ENCODE measurements around the gene ABLIM1.
A peak's percentile ranks its signal among the peaks of the same experiment; 100 is the strongest.

ABLIM1 gene

GRCh38 chr10:114647545-114648138 lies 10.4 kb downstream of the ABLIM1 start:
- no peak overlapping the region for H3K27ac ChIP-seq (ENCODE audit: low read depth, low read length)
- 0 out of 2 replicates have a peak, but pooled peaks cover 3% of the 10 kb centered on the region for H3K4me1 ChIP-seq (ENCODE audit: control insufficient read depth, insufficient read depth, low read length)
- H3K4me3 ChIP-seq (ENCODE audit: low read depth, low read length) = no peak overlapping the region
- no peaks in the 10 kb centered on the region for H3K27me3 ChIP-seq (ENCODE audit: control insufficient read depth, insufficient read depth, low read length)
- no peaks in the 10 kb centered on the region for H3K9me3 ChIP-seq (ENCODE audit: control insufficient read depth, insufficient read depth, low read depth, low read length)
- H3K36me3 ChIP-seq (ENCODE audit: control insufficient read depth, insufficient read depth, low read length) = no peaks in the 10 kb centered on the region
- no peak overlapping the region for H3K9ac ChIP-seq (ENCODE audit: low read length)

GRCh38 chr10:114646426-114646825 lies 11.6 kb downstream of the ABLIM1 start:
- Histone ChIP-seq H3K9me3 (ENCODE audit: control insufficient read depth, insufficient read depth, low read depth, low read length) (no peaks in the 10 kb centered on the region), H3K27me3 (ENCODE audit: control insufficient read depth, insufficient read depth, low read length) (no peaks in the 10 kb centered on the region), H3K27ac (ENCODE audit: low read depth, low read length) (no peak overlapping the region), H3K36me3 (ENCODE audit: control insufficient read depth, insufficient read depth, low read length) (no peaks in the 10 kb centered on the region), H3K4me1 (ENCODE audit: control insufficient read depth, insufficient read depth, low read length) (0 out of 2 replicates have a peak, but pooled peaks cover 3% of the 10 kb centered on the region), H3K9ac (ENCODE audit: low read length) (no peak overlapping the region), H3K4me3 (ENCODE audit: low read depth, low read length) (no peak overlapping the region)

- no peaks in the 10 kb centered on the region for H3K36me3 ChIP-seq (ENCODE audit: control insufficient read depth, insufficient read depth, low read length)
- H3K9me3 ChIP-seq (ENCODE audit: control insufficient read depth, insufficient read depth, low read depth, low read length) = no peaks in the 10 kb centered on the region
- 0 out of 2 replicates have a peak, but pooled peaks cover 3% of the 10 kb centered on the region for H3K4me1 ChIP-seq (ENCODE audit: control insufficient read depth, insufficient read depth, low read length)
- H3K27me3 ChIP-seq (ENCODE audit: control insufficient read depth, insufficient read depth, low read length) = no peaks in the 10 kb centered on the region
- H3K27ac ChIP-seq (ENCODE audit: low read depth, low read length) = no peak overlapping the region
- no peak overlapping the region for H3K9ac ChIP-seq (ENCODE audit: low read length)
- H3K4me3 ChIP-seq (ENCODE audit: low read depth, low read length) = no peak overlapping the region
These were observed 12.4 kb downstream of the ABLIM1 start for GRCh38 chr10:114645706-114646105.

GRCh38 chr10:114643158-114643557 lies 14.9 kb downstream of the ABLIM1 start:
- no peak overlapping the region for H3K9ac ChIP-seq (ENCODE audit: low read length)
- 0 out of 2 replicates have a peak, but pooled peaks cover under 1% of the 10 kb centered on the region for H3K4me1 ChIP-seq (ENCODE audit: control insufficient read depth, insufficient read depth, low read length)
- no peak overlapping the region for H3K4me3 ChIP-seq (ENCODE audit: low read depth, low read length)
- H3K36me3 ChIP-seq (ENCODE audit: control insufficient read depth, insufficient read depth, low read length) = no peaks in the 10 kb centered on the region
- H3K9me3 ChIP-seq (ENCODE audit: control insufficient read depth, insufficient read depth, low read depth, low read length) = no peaks in the 10 kb centered on the region
- no peak overlapping the region for H3K27ac ChIP-seq (ENCODE audit: low read depth, low read length)
- H3K27me3 ChIP-seq (ENCODE audit: control insufficient read depth, insufficient read depth, low read length) = no peaks in the 10 kb centered on the region

DNA sequence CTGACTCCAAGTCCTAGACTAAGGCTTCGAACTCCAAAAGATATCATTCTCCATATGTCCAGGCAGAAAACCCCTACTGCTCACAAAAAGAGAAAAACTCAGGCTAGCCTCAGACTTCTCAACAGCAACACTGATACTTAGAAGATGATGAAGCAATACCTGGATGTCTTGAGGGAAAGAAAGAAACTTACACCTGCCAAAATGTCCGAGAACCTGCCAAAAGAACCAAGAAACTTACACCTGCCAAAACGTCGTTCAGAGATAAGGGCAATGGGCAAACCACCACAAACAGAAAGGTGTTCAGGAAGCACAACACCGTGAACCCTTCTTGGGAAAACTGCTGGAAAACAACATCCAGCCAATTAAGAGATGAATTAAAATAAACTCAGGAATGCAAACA lies 15.3 kb downstream of the ABLIM1 start:
- Histone ChIP-seq H3K4me1 (ENCODE audit: control insufficient read depth, insufficient read depth, low read length) (no peaks in the 10 kb centered on the region), H3K4me3 (ENCODE audit: low read depth, low read length) (no peak overlapping the region), H3K27me3 (ENCODE audit: control insufficient read depth, insufficient read depth, low read length) (no peaks in the 10 kb centered on the region), H3K9ac (ENCODE audit: low read length) (no peak overlapping the region), H3K36me3 (ENCODE audit: control insufficient read depth, insufficient read depth, low read length) (no peaks in the 10 kb centered on the region), H3K27ac (ENCODE audit: low read depth, low read length) (no peak overlapping the region), H3K9me3 (ENCODE audit: control insufficient read depth, insufficient read depth, low read depth, low read length) (no peaks in the 10 kb centered on the region)

GRCh38 chr10:114638821-114639625 lies 19.1 kb downstream of the ABLIM1 start:
- no peak overlapping the region for H3K9ac ChIP-seq (ENCODE audit: low read length)
- no peaks in the 10 kb centered on the region for H3K27me3 ChIP-seq (ENCODE audit: control insufficient read depth, insufficient read depth, low read length)
- H3K9me3 ChIP-seq (ENCODE audit: control insufficient read depth, insufficient read depth, low read depth, low read length) = no peaks in the 10 kb centered on the region
- no peak overlapping the region for H3K27ac ChIP-seq (ENCODE audit: low read depth, low read length)
- H3K36me3 ChIP-seq (ENCODE audit: control insufficient read depth, insufficient read depth, low read length) = no peaks in the 10 kb centered on the region
- no peak overlapping the region for H3K4me3 ChIP-seq (ENCODE audit: low read depth, low read length)
- peaks cover 9% of the 10 kb centered on the region; the same call in 1 of the 2 replicates for H3K4me1 ChIP-seq (ENCODE audit: control insufficient read depth, insufficient read depth, low read length)

GRCh38 chr10:114635797-114636550 lies 22.1 kb downstream of the ABLIM1 start:
- no peaks in the 10 kb centered on the region for H3K36me3 ChIP-seq (ENCODE audit: control insufficient read depth, insufficient read depth, low read length)
- H3K4me1 ChIP-seq (ENCODE audit: control insufficient read depth, insufficient read depth, low read length) = peaks cover 29% of the 10 kb centered on the region
- no peak overlapping the region for H3K27ac ChIP-seq (ENCODE audit: low read depth, low read length)

GRCh38 chr10:114635101-114635500 lies 23.0 kb downstream of the ABLIM1 start:
- Histone ChIP-seq H3K4me3 (ENCODE audit: low read depth, low read length) (no peak overlapping the region), H3K36me3 (ENCODE audit: control insufficient read depth, insufficient read depth, low read length) (no peaks in the 10 kb centered on the region), H3K9me3 (ENCODE audit: control insufficient read depth, insufficient read depth, low read depth, low read length) (no peaks in the 10 kb centered on the region), H3K27ac (ENCODE audit: low read depth, low read length) (no peak overlapping the region), H3K27me3 (ENCODE audit: control insufficient read depth, insufficient read depth, low read length) (peaks cover 31% of the 10 kb centered on the region), H3K4me1 (ENCODE audit: control insufficient read depth, insufficient read depth, low read length) (peaks cover 29% of the 10 kb centered on the region), H3K9ac (ENCODE audit: low read length) (no peak overlapping the region)

More at GRCh38 chr10:114635797-114636550, 22.1 kb downstream of the ABLIM1 start:
- no peaks in the 10 kb centered on the region for H3K9me3 ChIP-seq (ENCODE audit: control insufficient read depth, insufficient read depth, low read depth, low read length)
- no peak overlapping the region for H3K4me3 ChIP-seq (ENCODE audit: low read depth, low read length)
- peaks cover 22% of the 10 kb centered on the region for H3K27me3 ChIP-seq (ENCODE audit: control insufficient read depth, insufficient read depth, low read length)
- H3K9ac ChIP-seq (ENCODE audit: low read length) = no peak overlapping the region

- H3K27ac ChIP-seq (ENCODE audit: low read depth, low read length) = no peak overlapping the region
- peaks cover 29% of the 10 kb centered on the region for H3K4me1 ChIP-seq (ENCODE audit: control insufficient read depth, insufficient read depth, low read length)
- no peaks in the 10 kb centered on the region for H3K36me3 ChIP-seq (ENCODE audit: control insufficient read depth, insufficient read depth, low read length)
- peaks cover 36% of the 10 kb centered on the region for H3K27me3 ChIP-seq (ENCODE audit: control insufficient read depth, insufficient read depth, low read length)
- no peak overlapping the region for H3K9ac ChIP-seq (ENCODE audit: low read length)
- H3K9me3 ChIP-seq (ENCODE audit: control insufficient read depth, insufficient read depth, low read depth, low read length) = no peaks in the 10 kb centered on the region
- no peak overlapping the region for H3K4me3 ChIP-seq (ENCODE audit: low read depth, low read length)
These were observed 23.5 kb downstream of the ABLIM1 start for GRCh38 chr10:114634609-114634979.

- peaks cover 29% of the 10 kb centered on the region for H3K4me1 ChIP-seq (ENCODE audit: control insufficient read depth, insufficient read depth, low read length)
- H3K9me3 ChIP-seq (ENCODE audit: control insufficient read depth, insufficient read depth, low read depth, low read length) = no peaks in the 10 kb centered on the region
- H3K4me3 ChIP-seq (ENCODE audit: low read depth, low read length) = peak overlapping the region; percentile 13; the same call in 1 of the 2 replicates
- no peak overlapping the region for H3K27ac ChIP-seq (ENCODE audit: low read depth, low read length)
- no peaks in the 10 kb centered on the region for H3K36me3 ChIP-seq (ENCODE audit: control insufficient read depth, insufficient read depth, low read length)
- peaks cover 38% of the 10 kb centered on the region for H3K27me3 ChIP-seq (ENCODE audit: control insufficient read depth, insufficient read depth, low read length)
- H3K9ac ChIP-seq (ENCODE audit: low read length) = peak overlapping the region; percentile 36
These were observed 25.0 kb downstream of the ABLIM1 start for GRCh38 chr10:114632869-114633715.
